ENCODE measurements around the gene LIPE. TPM values are rescaled to one million over a fixed set of nuclear protein-coding genes. Genes with fewer than 3 reads are reported as not detected.

LIPE gene
- total RNA-seq, 4 donors from 2014 or later = 33.9 to 82.6 (median 51.5) TPM

DNA sequence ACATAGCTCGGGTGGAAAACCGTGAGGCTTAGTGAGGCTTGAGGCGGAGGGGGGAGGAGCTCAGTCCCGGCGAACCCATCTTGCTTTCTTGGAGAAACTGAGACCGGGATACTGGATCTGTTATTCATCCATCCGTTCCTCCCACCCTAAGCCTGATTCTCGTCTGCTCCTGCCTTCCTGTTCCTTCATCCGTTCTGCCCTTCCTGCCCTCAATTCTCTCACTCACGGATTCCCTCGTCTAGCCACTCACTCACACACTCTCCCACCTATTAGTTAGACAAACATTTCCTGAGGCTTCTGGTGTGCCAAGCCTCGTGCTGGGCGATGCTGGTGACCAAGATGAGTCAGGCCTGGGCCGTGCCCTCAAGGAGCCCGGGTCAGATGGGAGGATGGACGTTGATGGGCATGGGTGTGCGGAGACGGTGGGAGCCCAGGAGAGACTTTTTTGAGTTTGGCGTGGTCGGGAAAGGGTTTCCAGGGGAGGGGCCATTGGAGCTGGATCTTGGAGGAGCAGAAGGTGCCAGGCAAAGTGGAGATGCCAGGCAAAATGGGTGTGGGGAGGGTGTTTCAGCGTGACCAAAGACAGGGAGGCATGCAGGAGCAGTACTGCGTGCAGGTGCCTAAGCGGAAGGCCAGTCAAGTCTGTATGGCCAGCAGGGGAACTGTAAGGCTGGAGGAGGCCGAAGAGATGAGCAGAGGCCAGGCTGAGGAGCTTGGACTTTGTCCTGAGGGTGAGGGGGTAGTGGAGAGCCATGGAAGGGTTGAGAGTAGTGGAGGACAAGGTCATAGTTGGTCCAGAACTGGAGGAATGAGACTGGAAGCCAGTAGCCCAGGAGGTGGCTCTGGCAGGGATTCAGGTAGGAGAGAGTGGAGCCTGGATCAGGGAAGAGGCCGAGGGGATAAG is 29.7 kb downstream of the LIPE start:
- Histone ChIP-seq H3K9me3 (no peaks in the 10 kb centered on the region), H3K36me3 (no peaks in the 10 kb centered on the region), H3K27ac (peak overlapping the region; percentile 85), H3K4me1 (peaks cover 29% of the 10 kb centered on the region), H3K27me3 (no peaks in the 10 kb centered on the region), H3K4me3 (peak overlapping the region; percentile 47)
- no peak for DNase-seq (ENCODE audit: low spot score in 2 of 2)
- 19% methylated on average over 24 of the region's 25 CpGs for WGBS
- no peak for TF ChIP-seq POLR2AphosphoS5 (IDR thresholded peaks at IDR 0.05)
- TF ChIP-seq, protein P1, sequence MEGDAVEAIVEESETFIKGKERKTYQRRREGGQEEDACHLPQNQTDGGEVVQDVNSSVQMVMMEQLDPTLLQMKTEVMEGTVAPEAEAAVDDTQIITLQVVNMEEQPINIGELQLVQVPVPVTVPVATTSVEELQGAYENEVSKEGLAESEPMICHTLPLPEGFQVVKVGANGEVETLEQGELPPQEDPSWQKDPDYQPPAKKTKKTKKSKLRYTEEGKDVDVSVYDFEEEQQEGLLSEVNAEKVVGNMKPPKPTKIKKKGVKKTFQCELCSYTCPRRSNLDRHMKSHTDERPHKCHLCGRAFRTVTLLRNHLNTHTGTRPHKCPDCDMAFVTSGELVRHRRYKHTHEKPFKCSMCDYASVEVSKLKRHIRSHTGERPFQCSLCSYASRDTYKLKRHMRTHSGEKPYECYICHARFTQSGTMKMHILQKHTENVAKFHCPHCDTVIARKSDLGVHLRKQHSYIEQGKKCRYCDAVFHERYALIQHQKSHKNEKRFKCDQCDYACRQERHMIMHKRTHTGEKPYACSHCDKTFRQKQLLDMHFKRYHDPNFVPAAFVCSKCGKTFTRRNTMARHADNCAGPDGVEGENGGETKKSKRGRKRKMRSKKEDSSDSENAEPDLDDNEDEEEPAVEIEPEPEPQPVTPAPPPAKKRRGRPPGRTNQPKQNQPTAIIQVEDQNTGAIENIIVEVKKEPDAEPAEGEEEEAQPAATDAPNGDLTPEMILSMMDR (IDR thresholded peaks at IDR 0.05) = no peak
- TF ChIP-seq POLR2A (IDR thresholded peaks at IDR 0.05) = no peak
- TF ChIP-seq EP300 (IDR thresholded peaks at IDR 0.05) = no peak

DNA sequence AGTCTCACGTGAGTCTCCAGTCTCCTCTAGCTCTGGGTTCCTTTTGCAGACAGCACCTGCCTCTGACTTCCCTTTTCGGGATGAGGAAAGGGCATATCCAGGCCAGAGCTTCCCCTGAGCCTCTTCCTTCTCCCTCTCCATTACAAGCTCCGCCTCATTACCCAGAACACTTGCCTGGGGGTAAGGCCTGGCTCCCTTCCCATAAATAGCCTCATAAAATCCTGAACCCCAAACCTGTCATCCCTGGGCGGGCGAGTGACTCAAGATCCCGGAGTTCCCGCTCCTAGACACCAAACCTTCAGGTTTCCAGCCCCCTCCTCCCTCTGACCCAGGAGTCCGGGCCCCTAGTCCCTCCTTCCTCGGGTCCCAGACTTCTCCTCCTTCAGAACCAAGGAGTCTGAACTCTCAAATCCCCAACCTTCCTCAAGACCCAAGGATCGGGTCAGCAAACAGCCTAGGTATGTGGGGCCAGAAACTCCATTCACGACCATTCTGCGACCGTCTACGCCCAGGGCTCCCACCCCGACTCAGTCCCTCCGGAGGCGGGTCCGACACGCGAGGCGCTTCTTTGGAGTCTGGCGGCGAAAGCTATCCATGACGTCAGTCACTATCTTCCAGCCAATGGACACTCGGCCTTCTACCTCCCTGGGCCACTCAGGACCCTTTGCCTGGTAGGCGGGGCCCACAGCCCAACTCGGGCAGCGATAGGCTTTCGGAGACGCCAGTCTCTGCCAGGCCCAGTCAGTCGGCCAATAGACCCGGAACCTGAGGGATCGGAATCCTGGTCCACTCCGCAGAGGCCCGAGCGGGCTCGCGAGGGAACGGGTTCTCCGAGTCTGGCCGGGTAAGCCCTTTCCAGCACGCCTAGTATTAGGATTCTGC is 30.6 kb downstream of the LIPE start:
- 4% methylated on average over 30 of the region's 42 CpGs for WGBS

DNA sequence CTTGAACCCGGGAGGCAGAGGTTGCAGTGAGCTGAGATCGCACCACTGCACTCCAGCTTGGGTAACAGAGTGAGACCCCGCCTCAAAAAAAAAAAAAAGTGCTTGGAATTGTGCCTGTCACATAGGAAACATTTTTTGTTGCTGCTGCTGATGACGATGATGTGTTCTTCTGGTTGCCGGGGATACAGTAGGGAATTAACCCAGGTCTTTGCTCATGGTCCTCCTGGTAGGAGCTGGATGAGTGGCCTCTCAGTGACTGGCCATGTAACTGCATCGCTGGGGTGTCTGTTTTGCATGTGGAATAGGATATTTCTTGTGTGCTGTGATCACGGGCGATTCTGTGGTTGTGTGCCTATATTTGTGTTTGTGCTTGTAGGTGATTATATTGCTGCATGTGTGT is 32.4 kb downstream of the LIPE start:
- 80% methylated on average over 8 of the region's 8 CpGs for WGBS
- no peak for DNase-seq (ENCODE audit: low spot score in 2 of 2)

More for the DNA sequence above, 30.6 kb downstream of the LIPE start:
- peak overlapping the region; percentile 85 for H3K27ac ChIP-seq
- DNase-seq (ENCODE audit: low spot score in 2 of 2) = peak; percentile 99
- H3K4me1 ChIP-seq = peaks cover 20% of the 10 kb centered on the region
- H3K27me3 ChIP-seq = no peaks in the 10 kb centered on the region
- TF ChIP-seq EP300 (IDR thresholded peaks at IDR 0.05) (no peak), POLR2AphosphoS5 (IDR thresholded peaks at IDR 0.05) (peak in 1 of 3 donors; percentile 50), POLR2A (IDR thresholded peaks at IDR 0.05) (peak in 1 of 2 donors; percentile 10)
- TF ChIP-seq, protein P1 (IDR thresholded peaks at IDR 0.05) = no peak
- H3K4me3 ChIP-seq = peak overlapping the region; percentile 47
- H3K36me3 ChIP-seq = no peaks in the 10 kb centered on the region
- H3K9me3 ChIP-seq = no peaks in the 10 kb centered on the region

DNA sequence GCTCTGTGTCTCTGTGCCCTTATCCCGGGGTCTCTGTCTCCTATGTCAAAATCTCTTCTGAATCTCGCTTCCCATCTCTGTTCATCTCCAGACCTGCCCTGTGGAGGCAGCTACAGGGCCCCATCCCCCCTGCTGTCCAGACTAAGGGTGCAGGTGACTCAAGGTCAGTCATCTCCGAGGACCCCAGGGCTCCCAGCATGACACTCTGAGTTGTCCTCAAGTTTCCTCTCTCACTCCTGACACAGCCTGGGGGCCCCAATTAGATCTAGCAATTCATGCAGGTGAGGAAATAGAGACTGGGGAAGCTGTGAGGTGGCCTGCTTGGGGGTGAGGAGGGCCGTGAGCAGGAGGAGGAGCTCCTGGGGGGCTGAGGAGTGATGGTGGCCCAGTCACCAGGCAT is 35.0 kb downstream of the LIPE start:
- Histone ChIP-seq H3K4me3 (no peak overlapping the region), H3K9me3 (no peaks in the 10 kb centered on the region), H3K36me3 (no peaks in the 10 kb centered on the region), H3K4me1 (peaks cover 5% of the 10 kb centered on the region), H3K27ac (peak overlapping the region; percentile 5), H3K27me3 (peaks cover 21% of the 10 kb centered on the region)
- no peak for DNase-seq (ENCODE audit: low spot score in 2 of 2)
- WGBS = 80% methylated on average over 4 of the region's 4 CpGs
- TF ChIP-seq POLR2A (IDR thresholded peaks at IDR 0.05) (no peak), POLR2AphosphoS5 (IDR thresholded peaks at IDR 0.05) (no peak), EP300 (IDR thresholded peaks at IDR 0.05) (no peak)
- TF ChIP-seq, protein P1 (IDR thresholded peaks at IDR 0.05) = no peak

More for the DNA sequence above, 32.4 kb downstream of the LIPE start:
- Histone ChIP-seq H3K9me3 (no peaks in the 10 kb centered on the region), H3K36me3 (no peaks in the 10 kb centered on the region), H3K27ac (no peak overlapping the region), H3K27me3 (peaks cover 9% of the 10 kb centered on the region), H3K4me3 (no peak overlapping the region), H3K4me1 (peaks cover 12% of the 10 kb centered on the region)
- TF ChIP-seq, protein P1 (IDR thresholded peaks at IDR 0.05) = no peak
- TF ChIP-seq POLR2AphosphoS5 (IDR thresholded peaks at IDR 0.05) (no peak), EP300 (IDR thresholded peaks at IDR 0.05) (no peak), POLR2A (IDR thresholded peaks at IDR 0.05) (no peak)
